GM23248 (cell line): Measurements from ENCODE around the gene CPVL.

Source experiments
- EZH2 ChIP-seq: fragments of 200-600 bp; sonication (generic); IDR thresholded peaks from 2 replicates; pipeline ENCODE4 v1.6.1; 2018; ENCODE audit warnings: antibody characterized with exemption, mild to moderate bottlenecking; ENCODE audit not compliant: insufficient read depth, poor library complexity, severe bottlenecking
- EZH2phosphoT487 ChIP-seq: fragments of 200-600 bp; sonication (generic); IDR thresholded peaks from 2 replicates; pipeline ENCODE4 v1.6.1; 2018; ENCODE audit warnings: antibody characterized with exemption, moderate library complexity, mild to moderate bottlenecking, low read depth; ENCODE audit not compliant: insufficient read depth

GRCh38 chr7:28996836-28997235 is 149.5 kb downstream of the CPVL start:
- TF ChIP-seq EZH2phosphoT487 = no peak
- TF ChIP-seq EZH2 = no peak
